Choroid plexus epithelial cell (primary cell): Measurements from ENCODE around the gene OR4D9.

Experiments used
- DNase-seq: peaks from one replicate; pipeline ENCODE4 v3.0.0-alpha.2; 2010; ENCODE audit warnings: low read depth
- H3K4me3 ChIP-seq: 2 replicates; pipeline ENCODE4 v1.5.1; 2011; ENCODE audit warnings: low read depth, mild to moderate bottlenecking, control low read depth, low read length, moderate library complexity
- CTCF ChIP-seq: conservative IDR thresholded peaks from 2 replicates; pipeline ENCODE4 v1.5.1; 2011; ENCODE audit warnings: low read depth, mild to moderate bottlenecking, control low read depth, inconsistent platforms, low read length, moderate library complexity

The OR4D9 gene

GRCh38 chr11:59550842-59551658 lies 39.7 kb downstream of the OR4D9 start:
- peak overlapping the region; percentile 70 for H3K4me3 ChIP-seq
- peak; percentile 93 for DNase-seq
- no peak for TF ChIP-seq CTCF

GRCh38 chr11:59551659-59552521 lies 40.6 kb downstream of the OR4D9 start:
- no peak for TF ChIP-seq CTCF
- DNase-seq, result peak; percentile 94
- H3K4me3 ChIP-seq, result peak overlapping the region; percentile 70

- no peak for TF ChIP-seq CTCF
- no peak for DNase-seq
- no peak overlapping the region for H3K4me3 ChIP-seq
Observed at GRCh38 chr11:59552844-59553243, 41.5 kb downstream of the OR4D9 start.

GRCh38 chr11:59553323-59553722 lies 42.0 kb downstream of the OR4D9 start:
- DNase-seq, result no peak
- TF ChIP-seq CTCF, result no peak
- no peak overlapping the region for H3K4me3 ChIP-seq

GRCh38 chr11:59555601-59556114 lies 44.3 kb downstream of the OR4D9 start:
- DNase-seq, result no peak
- peak overlapping the region; percentile 60 for H3K4me3 ChIP-seq
- no peak for TF ChIP-seq CTCF

- no peak for TF ChIP-seq CTCF
- peak; percentile 87 for DNase-seq
- H3K4me3 ChIP-seq, result peak overlapping the region; percentile 60
Observed at GRCh38 chr11:59556115-59556916, 45.0 kb downstream of the OR4D9 start.
